CD4-positive, alpha-beta T cell (primary cell): Measurements from ENCODE around the gene PRMT1. TPM values are rescaled to one million over a fixed set of nuclear protein-coding genes. Genes with fewer than 3 reads are reported as not detected.

Source experiments
- ATAC-seq: fragments of 200-7000 bp; cut with Tn5 transposase; one replicate; pipeline ENCODE4 v1.10.0; 2022; ENCODE audit warnings: mild to moderate bottlenecking; ENCODE audit not compliant: poor library complexity
- CTCF ChIA-PET: fragments of 350-600 bp; sonication (Branson Sonifier 250); formaldehyde crosslinking; loops from one replicate; lab custom pipeline; 2021; ENCODE audit warnings: antibody characterized with exemption, inconsistent platforms; lab: Charles Lee
- POLR2A ChIA-PET: fragments of 350-600 bp; sonication (Branson Sonifier 250); formaldehyde crosslinking; loops from one replicate; lab custom pipeline; 2021; ENCODE audit warnings: antibody characterized with exemption, inconsistent platforms; lab: Charles Lee
- DNase-seq, 14 experiments: peaks; one replicate each; pipeline ENCODE4 v3.0.0-alpha.2; 2013 to 2020; ENCODE audit warnings: mixed read lengths in 2 of 14
- H3K27ac ChIP-seq, 2 donors: one replicate each; pipeline versions ENCODE4 v1.5.1 to v1.7.0; 2013; ENCODE audit warnings: low read length in 2 of 2, low read depth in 1 of 2, mild to moderate bottlenecking in 1 of 2
- H3K27me3 ChIP-seq, 2 experiments: 1 replicate in 1 of 2; 2 replicates in 1 of 2; pipeline versions ENCODE4 v1.6.1 to v1.7.0; 2013; ENCODE audit warnings: low read length in 2 of 2, control low read depth in 1 of 2, mild to moderate bottlenecking in 1 of 2, moderate library complexity in 1 of 2; ENCODE audit not compliant: insufficient read depth in 2 of 2, control insufficient read depth in 1 of 2
- H3K36me3 ChIP-seq: one replicate; pipeline ENCODE4 v1.6.1; 2013; ENCODE audit warnings: low read length, control low read depth; ENCODE audit not compliant: insufficient read depth
- H3K4me1 ChIP-seq: one replicate; pipeline ENCODE4 v1.6.1; 2013; ENCODE audit warnings: low read length, control low read depth; ENCODE audit not compliant: insufficient read depth
- H3K4me3 ChIP-seq: one replicate; pipeline ENCODE4 v1.5.1; 2013; ENCODE audit warnings: mild to moderate bottlenecking, low read length, moderate library complexity
- H3K9me3 ChIP-seq, 2 experiments: 1 replicate in 1 of 2; 2 replicates in 1 of 2; pipeline versions ENCODE4 v1.6.1 to v1.7.0; 2013; ENCODE audit warnings: low read length in 2 of 2, mild to moderate bottlenecking in 2 of 2, control low read depth in 1 of 2, moderate library complexity in 1 of 2; ENCODE audit not compliant: control insufficient read depth in 1 of 2, insufficient read depth in 1 of 2
- H3K27ac Mint-ChIP-seq: one replicate; pipeline ENCODE4 v1.8.0; 2020; ENCODE audit warnings: mixed read lengths
- H3K27me3 Mint-ChIP-seq: one replicate; pipeline ENCODE4 v1.8.0; 2021; ENCODE audit warnings: mixed read lengths
- H3K36me3 Mint-ChIP-seq: one replicate; pipeline ENCODE4 v1.8.0; 2021; ENCODE audit warnings: low read depth, mixed read lengths
- H3K4me1 Mint-ChIP-seq: one replicate; pipeline ENCODE4 v1.8.0; 2021; ENCODE audit warnings: low read depth, mixed read lengths
- H3K4me3 Mint-ChIP-seq: one replicate; pipeline ENCODE4 v1.8.0; 2020; ENCODE audit warnings: mild to moderate bottlenecking, mixed read lengths
- H3K9me3 Mint-ChIP-seq: one replicate; pipeline ENCODE4 v1.8.0; 2020; ENCODE audit warnings: mixed read lengths
- intact Hi-C, 2 experiments: fragments of 100-400 bp; cut with DNase I in 1 of 2; cut with micrococcal nuclease in 1 of 2; formaldehyde crosslinking; loops; one replicate each; pipeline versions ENCODE4 v1.15.1 to v1.9.0; 2023 to 2025; cut with DNase I, micrococcal nuclease
- total RNA-seq, 174 experiments: library from RNA in 2 of 174; stranded (reverse) in 2 of 174; gene quantifications; one replicate each; pipeline ENCODE4 v1.2.3 and lab custom pipeline; 2021 to 2026
- TF ChIP-seq, protein P1 (sequence below): fragments of 200-600 bp; IDR thresholded peaks from one replicate; pipeline ENCODE4 v1.8.0; 2022; ENCODE audit warnings: antibody characterized with exemption, mild to moderate bottlenecking

Gene PRMT1
- total RNA-seq, 2 experiments from 2014 or later = 41.5 to 46.4 TPM

- TF ChIP-seq, protein P1, sequence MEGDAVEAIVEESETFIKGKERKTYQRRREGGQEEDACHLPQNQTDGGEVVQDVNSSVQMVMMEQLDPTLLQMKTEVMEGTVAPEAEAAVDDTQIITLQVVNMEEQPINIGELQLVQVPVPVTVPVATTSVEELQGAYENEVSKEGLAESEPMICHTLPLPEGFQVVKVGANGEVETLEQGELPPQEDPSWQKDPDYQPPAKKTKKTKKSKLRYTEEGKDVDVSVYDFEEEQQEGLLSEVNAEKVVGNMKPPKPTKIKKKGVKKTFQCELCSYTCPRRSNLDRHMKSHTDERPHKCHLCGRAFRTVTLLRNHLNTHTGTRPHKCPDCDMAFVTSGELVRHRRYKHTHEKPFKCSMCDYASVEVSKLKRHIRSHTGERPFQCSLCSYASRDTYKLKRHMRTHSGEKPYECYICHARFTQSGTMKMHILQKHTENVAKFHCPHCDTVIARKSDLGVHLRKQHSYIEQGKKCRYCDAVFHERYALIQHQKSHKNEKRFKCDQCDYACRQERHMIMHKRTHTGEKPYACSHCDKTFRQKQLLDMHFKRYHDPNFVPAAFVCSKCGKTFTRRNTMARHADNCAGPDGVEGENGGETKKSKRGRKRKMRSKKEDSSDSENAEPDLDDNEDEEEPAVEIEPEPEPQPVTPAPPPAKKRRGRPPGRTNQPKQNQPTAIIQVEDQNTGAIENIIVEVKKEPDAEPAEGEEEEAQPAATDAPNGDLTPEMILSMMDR = no peak
- Histone ChIP-seq H3K9me3 (no peaks in the 10 kb centered on the region), H3K4me3 (no peak overlapping the region), H3K27me3 (peaks cover 0 to 4% of the 10 kb centered on the region in 2 experiments), H3K27ac (no peak overlapping the region), H3K4me1 (no peaks in the 10 kb centered on the region), H3K36me3 (no peaks in the 10 kb centered on the region)
- intact Hi-C loops = no loop called here
- DNase-seq (no peak), ATAC-seq (no peak)
- no peaks in the 10 kb centered on the region for H3K9me3 Mint-ChIP-seq
- peaks cover 11% of the 10 kb centered on the region for H3K27me3 Mint-ChIP-seq
- POLR2A ChIA-PET = no interaction called here
- no peak overlapping the region for H3K4me3 Mint-ChIP-seq
- CTCF ChIA-PET = interaction anchor here (0.8 kb wide), 1 partner anchor 17 kb away, joined by 3 read pairs; no protein-coding TSS in a partner anchor
- no peaks in the 10 kb centered on the region for H3K36me3 Mint-ChIP-seq
- H3K4me1 Mint-ChIP-seq = no peaks in the 10 kb centered on the region
- no peak overlapping the region for H3K27ac Mint-ChIP-seq
These were observed 23.5 kb downstream of the PRMT1 start for GRCh38 chr19:49700563-49700962.

DNA sequence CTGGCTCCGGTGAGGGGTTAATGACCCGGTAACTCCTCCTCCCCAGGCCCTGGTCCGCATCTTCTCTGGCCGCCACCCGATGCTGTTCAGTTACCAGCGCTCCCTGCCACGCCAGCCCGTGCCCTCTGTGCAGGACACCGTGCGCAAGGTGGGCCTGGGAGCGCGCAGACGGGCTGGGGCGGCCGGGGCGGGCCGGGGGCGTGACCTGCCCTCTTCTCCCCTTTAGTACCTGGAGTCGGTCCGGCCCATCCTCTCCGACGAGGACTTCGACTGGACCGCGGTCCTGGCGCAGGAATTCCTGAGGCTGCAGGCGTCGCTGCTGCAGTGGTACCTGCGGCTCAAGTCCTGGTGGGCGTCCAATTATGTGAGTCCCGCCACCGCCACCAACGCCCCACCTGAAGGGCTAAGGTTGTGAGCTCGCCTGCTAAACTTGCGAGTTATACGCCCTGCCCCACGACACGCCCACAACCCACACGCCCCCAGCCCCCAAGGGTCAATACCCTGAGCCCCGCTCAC, 24.3 kb downstream of the PRMT1 start:
- DNase-seq (no peak), ATAC-seq (no peak)
- Mint-ChIP-seq H3K4me3 (no peak overlapping the region), H3K9me3 (no peaks in the 10 kb centered on the region), H3K4me1 (no peaks in the 10 kb centered on the region), H3K27ac (no peak overlapping the region), H3K27me3 (peaks cover 11% of the 10 kb centered on the region), H3K36me3 (no peaks in the 10 kb centered on the region)
- CTCF ChIA-PET = no interaction called here
- intact Hi-C loops = no loop called here
- no peaks in the 10 kb centered on the region for H3K36me3 ChIP-seq
- H3K4me3 ChIP-seq = no peak overlapping the region
- H3K4me1 ChIP-seq = no peaks in the 10 kb centered on the region
- no peak overlapping the region for H3K27ac ChIP-seq
- H3K27me3 ChIP-seq = peaks cover 0 to 4% of the 10 kb centered on the region in 2 experiments
- POLR2A ChIA-PET = no interaction called here
- TF ChIP-seq, protein P1 = no peak
- H3K9me3 ChIP-seq = no peaks in the 10 kb centered on the region

- H3K36me3 Mint-ChIP-seq = no peaks in the 10 kb centered on the region
- H3K36me3 ChIP-seq = no peaks in the 10 kb centered on the region
- no peaks in the 10 kb centered on the region for H3K9me3 ChIP-seq
- TF ChIP-seq, protein P1 = no peak
- POLR2A ChIA-PET = no interaction called here
- no peaks in the 10 kb centered on the region for H3K9me3 Mint-ChIP-seq
- no peak overlapping the region for H3K27ac ChIP-seq
- H3K27me3 ChIP-seq = peaks cover 0 to 4% of the 10 kb centered on the region in 2 experiments
- intact Hi-C loops = no loop called here
- H3K4me3 ChIP-seq = no peak overlapping the region
- no peak overlapping the region for H3K4me3 Mint-ChIP-seq
- DNase-seq = no peak
- H3K27me3 Mint-ChIP-seq = peaks cover 11% of the 10 kb centered on the region
- no peak for ATAC-seq
- no peak overlapping the region for H3K27ac Mint-ChIP-seq
- no peaks in the 10 kb centered on the region for H3K4me1 Mint-ChIP-seq
- H3K4me1 ChIP-seq = no peaks in the 10 kb centered on the region
- CTCF ChIA-PET = no interaction called here
These were observed 28.0 kb downstream of the PRMT1 start for GRCh38 chr19:49704888-49705642.
